Measurements from ENCODE around the gene ZSCAN9. TPM values are rescaled to one million over a fixed set of nuclear protein-coding genes. Genes with fewer than 3 reads are reported as not detected.

The ZSCAN9 gene
- total RNA-seq, 1 experiment from 2014 or later, result 14.4 TPM

DNA sequence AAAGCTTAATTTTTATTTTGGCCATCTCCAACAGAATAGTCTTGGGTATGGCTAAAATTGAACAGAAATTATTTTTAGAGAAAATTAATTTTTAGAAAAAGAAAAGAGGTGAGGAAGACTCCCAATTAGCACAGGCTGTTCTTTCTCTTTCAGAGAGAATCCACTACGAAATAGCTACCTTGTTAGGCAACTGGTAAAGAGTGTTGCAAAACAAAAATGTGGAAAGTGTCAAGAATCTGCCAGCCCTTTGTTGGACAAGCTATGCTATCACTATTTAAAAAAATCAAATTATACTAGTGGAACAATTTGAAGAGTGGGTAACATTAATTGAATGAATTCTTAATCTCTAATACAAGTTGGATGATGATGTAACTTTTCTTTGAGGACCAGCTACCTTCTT is 19.2 kb upstream of the ZSCAN9 start:
- intact Hi-C loops (cut with micrococcal nuclease; ENCODE audit: unreplicated experiment), result no loop called here

DNA sequence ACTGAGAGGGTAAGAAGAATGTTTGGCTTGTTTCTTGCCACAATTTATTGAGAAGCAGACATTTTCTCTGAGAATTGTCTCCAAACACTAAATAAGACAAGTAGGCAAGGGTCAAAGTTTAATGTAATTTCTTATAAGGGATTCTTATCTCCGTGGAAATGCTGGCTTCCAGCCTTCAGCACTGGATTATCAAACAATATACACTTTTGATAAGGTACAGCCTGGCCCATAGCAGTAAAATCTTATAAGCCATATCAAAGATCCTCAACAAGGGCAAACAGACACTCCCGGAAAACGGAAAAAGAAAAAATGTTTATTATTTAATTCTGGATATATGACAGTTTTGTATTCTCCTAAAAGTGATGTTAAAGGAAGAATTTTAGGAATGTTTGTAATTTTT is 18.5 kb upstream of the ZSCAN9 start:
- H3K36me3 ChIP-seq (ENCODE audit: control insufficient read depth, insufficient read depth, low read length), result no peaks in the 10 kb centered on the region
- intact Hi-C loops (cut with micrococcal nuclease; ENCODE audit: unreplicated experiment) (no loop called here), in situ Hi-C loops (cut with HindIII; ENCODE audit: low pct_unique_long_range_greater_than_20kb, low sequenced_read_pairs) (no loop called here)
- no peak overlapping the region for H3K4me3 ChIP-seq (ENCODE audit: low read depth in 2 of 2, low read length in 2 of 2)
- H3K9me3 ChIP-seq (ENCODE audit: control insufficient read depth, insufficient read depth, low read depth, low read length), result peaks cover 4% of the 10 kb centered on the region; the same call in 1 of the 2 replicates
- TF ChIP-seq POLR2AphosphoS5 (IDR thresholded peaks at IDR 0.05; ENCODE audit: low read depth, low read length) (no peak), TCF7L2 (IDR thresholded peaks at IDR 0.05; ENCODE audit: low read depth, low read length) (no peak), SIN3A (IDR thresholded peaks at IDR 0.05; ENCODE audit: borderline replicate concordance, insufficient read depth, low read depth, low read length) (no peak)
- TF ChIP-seq, protein P1, sequence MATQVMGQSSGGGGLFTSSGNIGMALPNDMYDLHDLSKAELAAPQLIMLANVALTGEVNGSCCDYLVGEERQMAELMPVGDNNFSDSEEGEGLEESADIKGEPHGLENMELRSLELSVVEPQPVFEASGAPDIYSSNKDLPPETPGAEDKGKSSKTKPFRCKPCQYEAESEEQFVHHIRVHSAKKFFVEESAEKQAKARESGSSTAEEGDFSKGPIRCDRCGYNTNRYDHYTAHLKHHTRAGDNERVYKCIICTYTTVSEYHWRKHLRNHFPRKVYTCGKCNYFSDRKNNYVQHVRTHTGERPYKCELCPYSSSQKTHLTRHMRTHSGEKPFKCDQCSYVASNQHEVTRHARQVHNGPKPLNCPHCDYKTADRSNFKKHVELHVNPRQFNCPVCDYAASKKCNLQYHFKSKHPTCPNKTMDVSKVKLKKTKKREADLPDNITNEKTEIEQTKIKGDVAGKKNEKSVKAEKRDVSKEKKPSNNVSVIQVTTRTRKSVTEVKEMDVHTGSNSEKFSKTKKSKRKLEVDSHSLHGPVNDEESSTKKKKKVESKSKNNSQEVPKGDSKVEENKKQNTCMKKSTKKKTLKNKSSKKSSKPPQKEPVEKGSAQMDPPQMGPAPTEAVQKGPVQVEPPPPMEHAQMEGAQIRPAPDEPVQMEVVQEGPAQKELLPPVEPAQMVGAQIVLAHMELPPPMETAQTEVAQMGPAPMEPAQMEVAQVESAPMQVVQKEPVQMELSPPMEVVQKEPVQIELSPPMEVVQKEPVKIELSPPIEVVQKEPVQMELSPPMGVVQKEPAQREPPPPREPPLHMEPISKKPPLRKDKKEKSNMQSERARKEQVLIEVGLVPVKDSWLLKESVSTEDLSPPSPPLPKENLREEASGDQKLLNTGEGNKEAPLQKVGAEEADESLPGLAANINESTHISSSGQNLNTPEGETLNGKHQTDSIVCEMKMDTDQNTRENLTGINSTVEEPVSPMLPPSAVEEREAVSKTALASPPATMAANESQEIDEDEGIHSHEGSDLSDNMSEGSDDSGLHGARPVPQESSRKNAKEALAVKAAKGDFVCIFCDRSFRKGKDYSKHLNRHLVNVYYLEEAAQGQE (IDR thresholded peaks at IDR 0.05; ENCODE audit: insufficient read depth in 1 of 2, low read depth in 2 of 2, low read length in 1 of 2), result no peak
- TF ChIP-seq, protein P2, sequence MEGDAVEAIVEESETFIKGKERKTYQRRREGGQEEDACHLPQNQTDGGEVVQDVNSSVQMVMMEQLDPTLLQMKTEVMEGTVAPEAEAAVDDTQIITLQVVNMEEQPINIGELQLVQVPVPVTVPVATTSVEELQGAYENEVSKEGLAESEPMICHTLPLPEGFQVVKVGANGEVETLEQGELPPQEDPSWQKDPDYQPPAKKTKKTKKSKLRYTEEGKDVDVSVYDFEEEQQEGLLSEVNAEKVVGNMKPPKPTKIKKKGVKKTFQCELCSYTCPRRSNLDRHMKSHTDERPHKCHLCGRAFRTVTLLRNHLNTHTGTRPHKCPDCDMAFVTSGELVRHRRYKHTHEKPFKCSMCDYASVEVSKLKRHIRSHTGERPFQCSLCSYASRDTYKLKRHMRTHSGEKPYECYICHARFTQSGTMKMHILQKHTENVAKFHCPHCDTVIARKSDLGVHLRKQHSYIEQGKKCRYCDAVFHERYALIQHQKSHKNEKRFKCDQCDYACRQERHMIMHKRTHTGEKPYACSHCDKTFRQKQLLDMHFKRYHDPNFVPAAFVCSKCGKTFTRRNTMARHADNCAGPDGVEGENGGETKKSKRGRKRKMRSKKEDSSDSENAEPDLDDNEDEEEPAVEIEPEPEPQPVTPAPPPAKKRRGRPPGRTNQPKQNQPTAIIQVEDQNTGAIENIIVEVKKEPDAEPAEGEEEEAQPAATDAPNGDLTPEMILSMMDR (IDR thresholded peaks at IDR 0.05), result no peak
- CTCF ChIA-PET, result no interaction called here
- no peaks in the 10 kb centered on the region for H3K27me3 ChIP-seq (ENCODE audit: control insufficient read depth, insufficient read depth, low read length)
- H3K27ac ChIP-seq (ENCODE audit: low read length), result no peak overlapping the region
- ATAC-seq, result no peak
- BruUV-seq (replicated peaks), result no TSS peak
- H3K4me1 ChIP-seq (ENCODE audit: control insufficient read depth, insufficient read depth, low read length), result peaks cover 3% of the 10 kb centered on the region; the same call in 1 of the 2 replicates
- no peak for DNase-seq (ENCODE audit: low read depth, low spot score)
- POLR2A ChIA-PET, result no interaction called here

More for the DNA sequence above, 19.2 kb upstream of the ZSCAN9 start:
- CTCF ChIA-PET, result no interaction called here
- Histone ChIP-seq H3K27me3 (ENCODE audit: control insufficient read depth, insufficient read depth, low read length) (no peaks in the 10 kb centered on the region), H3K4me3 (ENCODE audit: low read depth in 2 of 2, low read length in 2 of 2) (no peak overlapping the region), H3K4me1 (ENCODE audit: control insufficient read depth, insufficient read depth, low read length) (peaks cover 3% of the 10 kb centered on the region; the same call in 1 of the 2 replicates), H3K27ac (ENCODE audit: low read length) (no peak overlapping the region), H3K36me3 (ENCODE audit: control insufficient read depth, insufficient read depth, low read length) (no peaks in the 10 kb centered on the region), H3K9me3 (ENCODE audit: control insufficient read depth, insufficient read depth, low read depth, low read length) (peaks cover 4% of the 10 kb centered on the region; the same call in 1 of the 2 replicates)
- POLR2A ChIA-PET, result no interaction called here
- in situ Hi-C loops (cut with HindIII; ENCODE audit: low pct_unique_long_range_greater_than_20kb, low sequenced_read_pairs), result no loop called here
- DNase-seq (ENCODE audit: low read depth, low spot score) (no peak), ATAC-seq (no peak)
- no TSS peak for BruUV-seq (replicated peaks)
- TF ChIP-seq, protein P2 (IDR thresholded peaks at IDR 0.05), result no peak
- TF ChIP-seq SIN3A (IDR thresholded peaks at IDR 0.05; ENCODE audit: borderline replicate concordance, insufficient read depth, low read depth, low read length), result no peak
- no peak for TF ChIP-seq TCF7L2 (IDR thresholded peaks at IDR 0.05; ENCODE audit: low read depth, low read length)
- TF ChIP-seq POLR2AphosphoS5 (IDR thresholded peaks at IDR 0.05; ENCODE audit: low read depth, low read length), result no peak
- TF ChIP-seq, protein P1 (IDR thresholded peaks at IDR 0.05; ENCODE audit: insufficient read depth in 1 of 2, low read depth in 2 of 2, low read length in 1 of 2), result no peak
